Fibroblast of villous mesenchyme (primary cell): ENCODE measurements around the gene ATOX1. TPM values are rescaled to one million over a fixed set of nuclear protein-coding genes. Genes with fewer than 3 reads are reported as not detected.

Experiments
- DNase-seq: peaks from one replicate; pipeline ENCODE4 v3.0.0-alpha.2; 2010; ENCODE audit warnings: low read depth
- H3K4me3 ChIP-seq: 2 replicates; pipeline ENCODE4 v1.5.1; 2011; ENCODE audit warnings: low read depth, mild to moderate bottlenecking, low read length
- CTCF ChIP-seq: IDR thresholded peaks from 2 replicates; pipeline ENCODE4 v1.5.1; 2012; ENCODE audit warnings: low read depth, mild to moderate bottlenecking, low read length; ENCODE audit not compliant: insufficient read depth
- small RNA-seq: library from RNA; depleted of rRNA; stranded (forward); fragments of <200 nt; gene quantifications from one replicate; pipeline ENCODE3, GENCODE V24; 2012
- total RNA-seq: library from RNA; depleted of rRNA; stranded (reverse); fragments of >200 nt; gene quantifications from 2 replicates; pipeline ENCODE4 v1.2.3, GENCODE V29; 2012

Gene ATOX1
- total RNA-seq, 1 donor: 44.9 TPM

GRCh38 chr5:151695464-151695863 is 63.0 kb downstream of the ATOX1 start:
- no peak overlapping the region for H3K4me3 ChIP-seq
- TF ChIP-seq CTCF: no peak
- peak; percentile 28 for DNase-seq

DNA sequence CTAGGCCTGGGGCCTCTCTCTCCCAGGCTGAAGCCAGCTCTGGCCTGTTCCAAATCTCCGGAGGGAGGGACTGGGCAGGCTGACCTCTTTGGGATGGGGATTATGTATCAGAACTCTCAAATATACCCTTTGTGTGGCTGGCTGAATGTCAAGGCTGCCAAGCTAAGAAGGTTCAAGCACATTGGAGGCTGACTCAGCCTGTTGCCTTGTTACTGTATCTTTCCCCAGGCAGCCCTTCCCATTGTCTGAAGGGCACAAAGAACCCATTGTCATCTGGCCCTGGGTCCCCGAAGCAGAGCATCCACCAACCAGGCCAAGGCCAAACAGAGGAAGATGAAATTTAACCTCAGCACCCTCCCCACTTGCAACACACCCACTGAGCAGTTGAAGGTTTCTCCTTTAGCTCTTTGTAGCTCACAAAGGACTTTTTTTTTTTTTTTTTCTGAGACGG is 64.4 kb downstream of the ATOX1 start:
- no peak for DNase-seq
- no peak overlapping the region for H3K4me3 ChIP-seq
- TF ChIP-seq CTCF: no peak

Small RNA genes within 50 kb of the gene (small RNA-seq; reads per million reads assigned to genes)
- not detected for gene RN7SKP232

Other genes with a start within 250 kb of the ATOX1 start
- gene FAT2, start 167.3 kb downstream of the ATOX1 start, total RNA-seq: under 0.01 TPM in 1 of 2 replicates, not detected in the other
- 1,969 and 2,230 TPM in 2 replicates for gene SPARC, start 71.7 kb downstream of the ATOX1 start, total RNA-seq
- 146 and 244 TPM in 2 replicates for gene G3BP1, start 13.3 kb upstream of the ATOX1 start, total RNA-seq
- not detected in 2 replicates for gene GLRA1, start 166.2 kb upstream of the ATOX1 start, total RNA-seq